ENCODE measurements around the gene SYDE1. TPM values are rescaled to one million over a fixed set of nuclear protein-coding genes. Genes with fewer than 3 reads are reported as not detected.

The SYDE1 gene
- total RNA-seq, 1 donor from 2014 or later, result 0.53 TPM

DNA sequence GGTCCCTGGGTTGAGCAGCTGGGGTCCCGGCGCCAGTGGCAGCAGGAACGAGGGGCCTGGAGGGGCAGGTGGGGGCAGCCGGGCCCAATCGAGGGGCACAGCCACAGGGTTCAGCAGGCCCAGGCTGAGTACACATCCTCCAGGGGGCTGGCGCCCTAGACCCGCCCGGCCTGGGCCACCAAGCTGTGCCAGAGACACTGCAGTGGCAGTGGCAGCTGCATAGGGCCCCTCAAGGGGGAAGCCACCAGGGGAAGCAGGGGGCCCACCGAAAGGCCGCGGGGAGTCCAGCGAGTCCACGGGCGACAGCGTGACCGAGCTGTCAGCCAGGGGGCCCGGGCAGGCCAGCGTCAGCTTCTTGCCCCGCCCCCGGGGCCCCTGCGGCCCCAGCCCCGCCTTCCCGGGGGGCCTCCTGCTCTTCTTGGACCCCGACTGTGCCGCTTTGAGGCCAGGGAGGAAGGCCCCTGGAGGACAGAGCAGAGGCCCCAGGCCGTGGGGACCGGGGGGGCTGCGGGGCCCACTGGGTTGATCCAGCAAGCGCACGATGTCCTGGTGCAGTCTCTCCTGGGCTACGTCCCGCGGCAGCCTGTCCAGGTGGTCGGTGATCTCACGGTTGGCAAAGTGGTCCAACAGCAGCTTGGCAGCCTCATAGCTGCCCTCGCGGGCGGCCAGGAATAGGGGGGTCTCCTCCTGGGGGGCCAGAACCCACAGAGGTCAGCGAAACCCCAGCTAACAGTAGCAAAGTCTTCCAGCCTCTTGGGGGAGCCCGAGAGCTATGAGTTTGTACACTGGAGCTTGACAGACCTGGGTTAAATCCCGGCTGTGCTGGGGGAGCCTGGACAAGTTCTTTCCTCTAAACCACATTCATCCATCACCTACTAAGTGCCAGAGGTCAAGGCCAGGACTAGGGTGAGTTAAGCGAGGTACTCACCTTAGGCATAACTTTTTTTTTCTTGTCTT, 54.1 kb downstream of the SYDE1 start:
- no peak for DNase-seq (ENCODE audit: low read depth)
- TF ChIP-seq, protein P1, sequence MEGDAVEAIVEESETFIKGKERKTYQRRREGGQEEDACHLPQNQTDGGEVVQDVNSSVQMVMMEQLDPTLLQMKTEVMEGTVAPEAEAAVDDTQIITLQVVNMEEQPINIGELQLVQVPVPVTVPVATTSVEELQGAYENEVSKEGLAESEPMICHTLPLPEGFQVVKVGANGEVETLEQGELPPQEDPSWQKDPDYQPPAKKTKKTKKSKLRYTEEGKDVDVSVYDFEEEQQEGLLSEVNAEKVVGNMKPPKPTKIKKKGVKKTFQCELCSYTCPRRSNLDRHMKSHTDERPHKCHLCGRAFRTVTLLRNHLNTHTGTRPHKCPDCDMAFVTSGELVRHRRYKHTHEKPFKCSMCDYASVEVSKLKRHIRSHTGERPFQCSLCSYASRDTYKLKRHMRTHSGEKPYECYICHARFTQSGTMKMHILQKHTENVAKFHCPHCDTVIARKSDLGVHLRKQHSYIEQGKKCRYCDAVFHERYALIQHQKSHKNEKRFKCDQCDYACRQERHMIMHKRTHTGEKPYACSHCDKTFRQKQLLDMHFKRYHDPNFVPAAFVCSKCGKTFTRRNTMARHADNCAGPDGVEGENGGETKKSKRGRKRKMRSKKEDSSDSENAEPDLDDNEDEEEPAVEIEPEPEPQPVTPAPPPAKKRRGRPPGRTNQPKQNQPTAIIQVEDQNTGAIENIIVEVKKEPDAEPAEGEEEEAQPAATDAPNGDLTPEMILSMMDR (IDR thresholded peaks at IDR 0.05; ENCODE audit: insufficient read depth, low read length, severe bottlenecking), result peak; percentile 29
- peaks cover 23% of the 10 kb centered on the region for H3K36me3 ChIP-seq (ENCODE audit: control insufficient read depth, insufficient read depth, low read length)
- FAIRE-seq, result no peak
- no peaks in the 10 kb centered on the region for H3K27me3 ChIP-seq (ENCODE audit: control insufficient read depth, insufficient read depth, low read length)
- H3K4me3 ChIP-seq (ENCODE audit: low read depth, low read length), result no peak overlapping the region

Other genes with a start within 250 kb of the SYDE1 start
- not detected in 2 replicates for gene OR7A17, start 221.3 kb upstream of the SYDE1 start, total RNA-seq
- gene OR7C2, start 165.9 kb upstream of the SYDE1 start, total RNA-seq, result not detected in 2 replicates
- gene SLC1A6, start 127.5 kb upstream of the SYDE1 start, total RNA-seq, result not detected in 2 replicates
- gene CASP14, start 57.9 kb upstream of the SYDE1 start, total RNA-seq, result not detected in 2 replicates
- gene OR1I1, start 25.2 kb upstream of the SYDE1 start, total RNA-seq, result not detected in 2 replicates
- 53.2 and 140 TPM in 2 replicates for gene NOTCH3, start 93.6 kb downstream of the SYDE1 start, total RNA-seq
- 0.53 and 1.2 TPM in 2 replicates for gene EPHX3, start 125.0 kb downstream of the SYDE1 start, total RNA-seq
- gene BRD4, start 225.1 kb downstream of the SYDE1 start, total RNA-seq, result 12.1 and 15.4 TPM in 2 replicates

Measured in bronchial epithelial cell (primary cell).